GM18951 (cell line): Measurements from ENCODE around the gene CHST8.

Experiments
- POLR2A ChIP-seq: IDR thresholded peaks from 4 replicates; pipeline ENCODE4 v1.6.1; 2011; ENCODE audit warnings: mild to moderate bottlenecking; ENCODE audit not compliant: insufficient read length, insufficient read depth; ENCODE audit errors: extremely low read depth
- in situ Hi-C: fragments of 300-500 bp; cut with MboI; formaldehyde crosslinking; loops from one replicate; pipeline ENCODE4 v1.12.0; 2022; ENCODE audit warnings: low sequenced_read_pairs, mixed read lengths, inconsistent platforms; ENCODE audit not compliant: unreplicated experiment

CHST8 gene

GRCh38 chr19:33752018-33752800, 130.5 kb downstream of the CHST8 start:
- in situ Hi-C loops = loop anchor here (25.0 kb wide), 1 partner anchor 515 kb away; the partner anchor contains the start of gene SLC7A10
- no peak for TF ChIP-seq POLR2A

GRCh38 chr19:33752945-33753344, 131.2 kb downstream of the CHST8 start:
- TF ChIP-seq POLR2A = no peak
- in situ Hi-C loops = loop anchor here (25.0 kb wide), 1 partner anchor 516 kb away; the partner anchor contains the start of gene SLC7A10

GRCh38 chr19:33754361-33754760, 132.6 kb downstream of the CHST8 start:
- TF ChIP-seq POLR2A = no peak
- in situ Hi-C loops = loop anchor here (25.0 kb wide), 1 partner anchor 517 kb away; the partner anchor contains the start of gene SLC7A10

GRCh38 chr19:33755099-33756035, 133.6 kb downstream of the CHST8 start:
- in situ Hi-C loops = loop anchor here (25.0 kb wide), 1 partner anchor 518 kb away; the partner anchor contains the start of gene SLC7A10
- no peak for TF ChIP-seq POLR2A

- in situ Hi-C loops = loop anchor here (25.0 kb wide), 1 partner anchor 519 kb away; the partner anchor contains the start of gene SLC7A10
- TF ChIP-seq POLR2A = no peak
These were observed 134.4 kb downstream of the CHST8 start for GRCh38 chr19:33756177-33756576.

DNA sequence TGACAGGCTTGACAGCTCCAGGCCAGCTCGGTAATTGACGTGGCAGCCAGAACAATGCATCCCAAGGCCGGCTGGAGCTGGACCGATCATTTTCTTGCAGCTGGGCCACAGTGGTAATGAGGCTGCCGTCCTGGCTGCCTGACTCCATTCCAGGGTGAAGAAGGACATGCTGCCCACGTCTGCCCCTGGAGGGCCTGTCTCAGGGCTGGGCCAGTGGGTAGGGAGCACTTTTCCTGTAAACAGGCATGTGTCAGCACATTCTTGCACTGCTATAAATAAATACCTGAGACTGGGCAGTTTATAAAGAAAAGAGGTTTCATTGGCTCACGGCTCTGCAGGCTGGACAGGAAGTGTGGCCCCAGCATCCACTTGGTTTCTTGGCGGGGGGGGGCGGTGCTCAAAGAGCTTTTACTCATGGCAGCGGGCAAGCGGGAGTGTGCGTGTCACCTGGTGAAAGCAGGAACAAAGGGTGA, 136.8 kb downstream of the CHST8 start:
- in situ Hi-C loops = loop anchor here (25.0 kb wide), 1 partner anchor 521 kb away; the partner anchor contains the start of gene SLC7A10
- TF ChIP-seq POLR2A = no peak

- in situ Hi-C loops = loop anchor here (25.0 kb wide), 1 partner anchor 522 kb away; the partner anchor contains the start of gene SLC7A10
- no peak for TF ChIP-seq POLR2A
These were observed 137.6 kb downstream of the CHST8 start for GRCh38 chr19:33759356-33759755.

DNA sequence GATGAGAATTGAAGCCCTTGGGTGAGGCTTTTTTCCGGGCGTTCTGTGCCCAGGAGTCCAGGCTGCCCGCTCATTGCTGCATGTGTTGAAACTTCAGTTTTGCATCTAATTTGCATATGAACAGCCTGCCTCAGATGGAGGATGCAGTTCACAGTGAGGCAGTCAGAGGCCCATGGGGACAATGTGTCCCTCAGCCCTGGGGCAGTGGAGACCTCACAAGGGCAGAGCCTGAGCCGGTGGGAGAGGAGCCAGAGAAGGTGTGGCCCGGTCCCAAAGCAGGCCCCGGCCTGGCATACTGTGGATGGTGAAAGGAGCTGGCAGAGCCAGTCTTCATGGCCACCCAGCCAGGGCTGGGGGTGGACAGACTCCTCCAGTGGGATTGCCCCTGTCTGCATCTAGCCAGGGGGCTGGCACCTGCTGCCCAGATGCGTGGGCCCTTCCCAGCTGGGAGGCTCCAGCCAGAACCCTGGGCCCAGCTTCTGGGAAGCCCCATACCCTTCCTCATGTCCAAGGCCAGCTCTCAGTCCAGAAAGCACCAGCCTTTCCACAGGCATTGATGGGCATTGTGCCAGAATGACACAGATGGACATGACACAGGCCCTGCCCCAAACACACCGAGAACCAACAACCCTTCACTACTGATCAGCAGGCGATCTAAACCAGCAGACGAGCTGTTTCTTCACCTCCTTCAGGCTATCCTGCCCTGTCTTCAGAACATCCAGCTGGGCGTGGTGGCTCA, 142.0 kb downstream of the CHST8 start:
- no peak for TF ChIP-seq POLR2A
- in situ Hi-C loops = loop anchor here (25.0 kb wide), 1 partner anchor 527 kb away; the partner anchor contains the start of gene SLC7A10

GRCh38 chr19:33766623-33767022, 144.9 kb downstream of the CHST8 start:
- in situ Hi-C loops = loop anchor here (25.0 kb wide), 1 partner anchor 529 kb away; the partner anchor contains the start of gene SLC7A10
- TF ChIP-seq POLR2A = no peak

- in situ Hi-C loops = loop anchor here (25.0 kb wide), 1 partner anchor 531 kb away; the partner anchor contains the start of gene SLC7A10
- no peak for TF ChIP-seq POLR2A
These were observed 146.2 kb downstream of the CHST8 start for GRCh38 chr19:33767898-33768413.

DNA sequence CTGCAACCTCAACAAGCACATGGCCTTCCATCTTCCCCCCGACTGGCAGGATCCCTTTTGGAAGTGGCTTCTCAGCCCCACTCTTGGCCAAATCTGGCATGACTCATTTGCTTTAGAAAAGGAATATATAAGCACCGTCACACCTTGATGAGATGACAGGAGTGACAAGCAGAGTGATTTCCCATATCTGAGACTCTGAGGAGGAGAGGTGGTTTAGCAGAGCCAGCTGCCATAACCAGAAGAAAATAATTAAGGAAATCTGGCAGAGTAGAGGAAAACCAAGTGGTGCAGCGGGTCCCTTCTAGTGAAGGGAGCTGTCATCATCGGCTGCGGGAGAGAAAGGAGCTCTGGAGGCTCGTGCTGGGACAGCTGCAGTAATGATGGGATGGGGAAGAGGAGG, 147.5 kb downstream of the CHST8 start:
- in situ Hi-C loops = loop anchor here (25.0 kb wide), 1 partner anchor 532 kb away; the partner anchor contains the start of gene SLC7A10
- TF ChIP-seq POLR2A = no peak

DNA sequence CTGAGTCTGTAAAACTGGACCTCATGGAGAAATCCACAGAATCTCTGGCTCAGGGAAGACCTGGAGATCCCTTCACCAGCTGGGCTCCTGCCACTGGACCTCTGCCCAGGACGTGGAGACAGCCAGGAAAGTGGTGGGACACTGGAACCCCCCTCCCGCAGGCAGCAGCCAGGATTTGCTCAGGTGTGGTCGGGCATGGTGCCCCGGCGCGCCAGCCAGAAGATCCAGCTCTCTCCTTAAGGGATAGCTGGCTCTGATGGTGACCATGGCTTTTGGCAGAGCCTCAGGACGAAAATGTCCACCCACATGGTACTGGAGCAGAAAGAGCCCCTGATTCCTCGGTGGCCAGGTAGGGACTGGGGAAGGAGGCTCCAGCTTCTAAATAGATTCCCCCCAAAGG, 148.4 kb downstream of the CHST8 start:
- in situ Hi-C loops = loop anchor here (10.0 to 25.0 kb wide), 3 partner anchors 325 to 533 kb away; partner anchors contain the start of gene SLC7A10

More for the DNA sequence above, 148.4 kb downstream of the CHST8 start:
- TF ChIP-seq POLR2A = no peak
